Measurements from ENCODE around the gene SERPINB5. TPM values are rescaled to one million over a fixed set of nuclear protein-coding genes. Genes with fewer than 3 reads are reported as not detected.

Gene SERPINB5
- total RNA-seq, 1 experiment from 2014 or later = not detected

DNA sequence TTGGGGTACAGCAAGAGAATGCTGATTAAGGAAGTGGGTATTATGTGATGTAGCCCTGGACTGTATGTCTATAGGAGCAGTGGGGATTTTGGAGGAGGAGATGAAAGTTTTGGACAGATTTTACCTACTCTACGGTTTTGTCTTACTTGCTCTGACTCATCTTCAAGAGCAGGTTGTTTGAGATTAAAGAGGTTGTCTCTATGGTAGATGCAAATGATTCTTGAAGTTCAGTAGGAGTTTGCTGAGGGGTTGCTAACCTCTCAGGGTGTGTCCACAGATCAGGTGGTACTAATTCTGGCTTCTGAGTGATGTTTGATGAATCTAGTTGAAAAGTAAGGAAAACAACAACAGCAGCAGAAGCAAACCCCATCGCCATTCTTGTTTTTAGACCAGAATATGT lies 55.7 kb downstream of the SERPINB5 start:
- in situ Hi-C loops (cut with HindIII; ENCODE audit: low pct_unique_long_range_greater_than_20kb, low sequenced_read_pairs) = no loop called here
- POLR2A ChIA-PET = no interaction called here
- CTCF ChIA-PET = no interaction called here

DNA sequence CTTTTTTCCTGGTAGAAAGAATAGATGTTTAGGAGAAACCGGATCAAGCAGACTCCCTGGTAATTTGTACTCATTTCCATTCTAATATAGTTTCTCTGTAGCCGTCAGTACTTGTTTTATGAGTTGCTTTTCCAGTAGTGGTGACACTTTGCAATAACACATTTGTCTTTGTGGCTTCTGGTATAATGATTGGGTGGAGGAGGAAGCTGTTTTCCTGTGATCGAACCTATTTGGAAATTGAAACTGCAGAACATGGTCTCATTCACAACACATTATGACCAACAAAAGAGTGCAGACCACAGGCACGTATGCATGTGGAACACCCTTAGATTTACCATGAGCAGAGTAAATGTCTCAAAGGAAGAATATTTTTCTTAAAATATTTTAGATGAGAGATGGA lies 57.9 kb downstream of the SERPINB5 start:
- no peaks in the 10 kb centered on the region for H3K4me1 ChIP-seq (ENCODE audit: control insufficient read depth, insufficient read depth, low read length)
- BruUV-seq (replicated peaks) = no TSS peak
- no peak overlapping the region for H3K4me3 ChIP-seq (ENCODE audit: low read depth in 2 of 2, low read length in 2 of 2)
- no peak for ATAC-seq
- in situ Hi-C loops (cut with HindIII; ENCODE audit: low pct_unique_long_range_greater_than_20kb, low sequenced_read_pairs) (no loop called here), intact Hi-C loops (cut with micrococcal nuclease; ENCODE audit: unreplicated experiment) (no loop called here)
- no peak for DNase-seq (ENCODE audit: low read depth, low spot score)
- H3K36me3 ChIP-seq (ENCODE audit: control insufficient read depth, insufficient read depth, low read length) = no peaks in the 10 kb centered on the region
- ChIA-PET POLR2A (no interaction called here), CTCF (no interaction called here)
- TF ChIP-seq POLR2AphosphoS5 (IDR thresholded peaks at IDR 0.05; ENCODE audit: low read depth, low read length) (no peak), TCF7L2 (IDR thresholded peaks at IDR 0.05; ENCODE audit: low read depth, low read length) (no peak), SIN3A (IDR thresholded peaks at IDR 0.05; ENCODE audit: borderline replicate concordance, insufficient read depth, low read depth, low read length) (no peak)
- TF ChIP-seq, protein P1, sequence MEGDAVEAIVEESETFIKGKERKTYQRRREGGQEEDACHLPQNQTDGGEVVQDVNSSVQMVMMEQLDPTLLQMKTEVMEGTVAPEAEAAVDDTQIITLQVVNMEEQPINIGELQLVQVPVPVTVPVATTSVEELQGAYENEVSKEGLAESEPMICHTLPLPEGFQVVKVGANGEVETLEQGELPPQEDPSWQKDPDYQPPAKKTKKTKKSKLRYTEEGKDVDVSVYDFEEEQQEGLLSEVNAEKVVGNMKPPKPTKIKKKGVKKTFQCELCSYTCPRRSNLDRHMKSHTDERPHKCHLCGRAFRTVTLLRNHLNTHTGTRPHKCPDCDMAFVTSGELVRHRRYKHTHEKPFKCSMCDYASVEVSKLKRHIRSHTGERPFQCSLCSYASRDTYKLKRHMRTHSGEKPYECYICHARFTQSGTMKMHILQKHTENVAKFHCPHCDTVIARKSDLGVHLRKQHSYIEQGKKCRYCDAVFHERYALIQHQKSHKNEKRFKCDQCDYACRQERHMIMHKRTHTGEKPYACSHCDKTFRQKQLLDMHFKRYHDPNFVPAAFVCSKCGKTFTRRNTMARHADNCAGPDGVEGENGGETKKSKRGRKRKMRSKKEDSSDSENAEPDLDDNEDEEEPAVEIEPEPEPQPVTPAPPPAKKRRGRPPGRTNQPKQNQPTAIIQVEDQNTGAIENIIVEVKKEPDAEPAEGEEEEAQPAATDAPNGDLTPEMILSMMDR (IDR thresholded peaks at IDR 0.05) = no peak
- TF ChIP-seq, protein P2, sequence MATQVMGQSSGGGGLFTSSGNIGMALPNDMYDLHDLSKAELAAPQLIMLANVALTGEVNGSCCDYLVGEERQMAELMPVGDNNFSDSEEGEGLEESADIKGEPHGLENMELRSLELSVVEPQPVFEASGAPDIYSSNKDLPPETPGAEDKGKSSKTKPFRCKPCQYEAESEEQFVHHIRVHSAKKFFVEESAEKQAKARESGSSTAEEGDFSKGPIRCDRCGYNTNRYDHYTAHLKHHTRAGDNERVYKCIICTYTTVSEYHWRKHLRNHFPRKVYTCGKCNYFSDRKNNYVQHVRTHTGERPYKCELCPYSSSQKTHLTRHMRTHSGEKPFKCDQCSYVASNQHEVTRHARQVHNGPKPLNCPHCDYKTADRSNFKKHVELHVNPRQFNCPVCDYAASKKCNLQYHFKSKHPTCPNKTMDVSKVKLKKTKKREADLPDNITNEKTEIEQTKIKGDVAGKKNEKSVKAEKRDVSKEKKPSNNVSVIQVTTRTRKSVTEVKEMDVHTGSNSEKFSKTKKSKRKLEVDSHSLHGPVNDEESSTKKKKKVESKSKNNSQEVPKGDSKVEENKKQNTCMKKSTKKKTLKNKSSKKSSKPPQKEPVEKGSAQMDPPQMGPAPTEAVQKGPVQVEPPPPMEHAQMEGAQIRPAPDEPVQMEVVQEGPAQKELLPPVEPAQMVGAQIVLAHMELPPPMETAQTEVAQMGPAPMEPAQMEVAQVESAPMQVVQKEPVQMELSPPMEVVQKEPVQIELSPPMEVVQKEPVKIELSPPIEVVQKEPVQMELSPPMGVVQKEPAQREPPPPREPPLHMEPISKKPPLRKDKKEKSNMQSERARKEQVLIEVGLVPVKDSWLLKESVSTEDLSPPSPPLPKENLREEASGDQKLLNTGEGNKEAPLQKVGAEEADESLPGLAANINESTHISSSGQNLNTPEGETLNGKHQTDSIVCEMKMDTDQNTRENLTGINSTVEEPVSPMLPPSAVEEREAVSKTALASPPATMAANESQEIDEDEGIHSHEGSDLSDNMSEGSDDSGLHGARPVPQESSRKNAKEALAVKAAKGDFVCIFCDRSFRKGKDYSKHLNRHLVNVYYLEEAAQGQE (IDR thresholded peaks at IDR 0.05; ENCODE audit: insufficient read depth in 1 of 2, low read depth in 2 of 2, low read length in 1 of 2) = no peak
- no peaks in the 10 kb centered on the region for H3K27me3 ChIP-seq (ENCODE audit: control insufficient read depth, insufficient read depth, low read length)
- H3K9me3 ChIP-seq (ENCODE audit: control insufficient read depth, insufficient read depth, low read depth, low read length) = no peaks in the 10 kb centered on the region
- H3K27ac ChIP-seq (ENCODE audit: low read length) = no peak overlapping the region

More for the DNA sequence above, 55.7 kb downstream of the SERPINB5 start:
- Histone ChIP-seq H3K27ac (ENCODE audit: low read length) (no peak overlapping the region), H3K27me3 (ENCODE audit: control insufficient read depth, insufficient read depth, low read length) (no peaks in the 10 kb centered on the region), H3K4me1 (ENCODE audit: control insufficient read depth, insufficient read depth, low read length) (no peaks in the 10 kb centered on the region), H3K9me3 (ENCODE audit: control insufficient read depth, insufficient read depth, low read depth, low read length) (no peaks in the 10 kb centered on the region), H3K36me3 (ENCODE audit: control insufficient read depth, insufficient read depth, low read length) (no peaks in the 10 kb centered on the region), H3K4me3 (ENCODE audit: low read depth in 2 of 2, low read length in 2 of 2) (no peak overlapping the region)
- no peak for TF ChIP-seq TCF7L2 (IDR thresholded peaks at IDR 0.05; ENCODE audit: low read depth, low read length)
- no peak for TF ChIP-seq POLR2AphosphoS5 (IDR thresholded peaks at IDR 0.05; ENCODE audit: low read depth, low read length)
- TF ChIP-seq, protein P2 (IDR thresholded peaks at IDR 0.05; ENCODE audit: insufficient read depth in 1 of 2, low read depth in 2 of 2, low read length in 1 of 2) = no peak
- no peak for TF ChIP-seq SIN3A (IDR thresholded peaks at IDR 0.05; ENCODE audit: borderline replicate concordance, insufficient read depth, low read depth, low read length)
- TF ChIP-seq, protein P1 (IDR thresholded peaks at IDR 0.05) = no peak
- intact Hi-C loops (cut with micrococcal nuclease; ENCODE audit: unreplicated experiment) = no loop called here
- ATAC-seq = no peak
- no TSS peak for BruUV-seq (replicated peaks)
- DNase-seq (ENCODE audit: low read depth, low spot score) = no peak
